Uterus (tissue), 2 donors: ENCODE data around the gene SHROOM3.

Experiments used
- CTCF ChIP-seq, 4 experiments: fragments of 200-600 bp in 2 of 4; fragments of 450-650 bp in 2 of 4; sonication (generic) in 2 of 4; IDR thresholded peaks; one replicate each; pipeline ENCODE4 v1.5.1; 2016 to 2019; ENCODE audit warnings: antibody characterized with exemption in 4 of 4, mild to moderate bottlenecking in 2 of 4, moderate library complexity in 1 of 4
- POLR2A ChIP-seq, 2 donors: fragments of 450-650 bp; IDR thresholded peaks; one replicate each; pipeline ENCODE4 v1.6.1; 2016; ENCODE audit warnings: antibody characterized with exemption in 2 of 2, mild to moderate bottlenecking in 1 of 2, moderate library complexity in 1 of 2

GRCh38 chr4:76597423-76597979 lies 162.5 kb downstream of the SHROOM3 start:
- TF ChIP-seq POLR2A (IDR thresholded peaks at IDR 0.05) (no peak), CTCF (IDR thresholded peaks at IDR 0.05) (no peak)
